ENCODE data around the gene RILP.

Gene RILP

GRCh38 chr17:1629504-1630310, 20.0 kb downstream of the RILP start:
- peak; percentile 39 for DNase-seq (ENCODE audit: low read depth)

DNA sequence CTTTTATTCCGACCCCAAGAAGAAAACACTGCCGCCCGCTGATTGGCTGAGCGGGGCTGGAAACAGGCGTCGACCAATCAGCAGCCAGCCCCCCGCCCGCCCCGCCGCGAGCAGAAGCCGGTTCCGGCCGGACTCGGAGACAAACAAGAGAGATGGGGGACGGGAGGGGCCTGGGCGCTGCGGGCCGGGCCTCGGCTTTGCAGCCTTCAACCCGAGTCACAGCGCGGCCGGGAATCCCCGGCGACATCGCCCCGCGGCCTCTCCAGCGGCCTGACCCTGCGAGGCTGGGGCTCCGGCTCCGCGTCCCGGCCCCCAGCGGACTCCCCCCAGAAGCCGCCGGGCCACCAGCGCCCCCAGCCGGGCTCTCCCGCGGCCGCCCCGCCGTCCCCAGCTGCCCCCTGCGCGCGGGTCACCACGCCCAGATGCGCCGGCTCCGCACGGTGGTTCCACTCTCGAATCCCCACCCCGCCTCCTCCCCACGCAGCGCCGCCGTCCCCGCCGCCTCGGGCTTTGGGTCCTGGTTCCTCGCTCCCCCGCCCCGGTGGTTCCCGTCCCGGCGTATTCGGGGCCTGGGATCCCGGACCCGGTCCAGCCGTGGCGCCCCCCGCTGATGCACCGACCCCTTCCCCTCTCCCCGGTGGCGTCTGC, 20.7 kb downstream of the RILP start:
- peak; percentile 93 for DNase-seq (ENCODE audit: low read depth)

DNA sequence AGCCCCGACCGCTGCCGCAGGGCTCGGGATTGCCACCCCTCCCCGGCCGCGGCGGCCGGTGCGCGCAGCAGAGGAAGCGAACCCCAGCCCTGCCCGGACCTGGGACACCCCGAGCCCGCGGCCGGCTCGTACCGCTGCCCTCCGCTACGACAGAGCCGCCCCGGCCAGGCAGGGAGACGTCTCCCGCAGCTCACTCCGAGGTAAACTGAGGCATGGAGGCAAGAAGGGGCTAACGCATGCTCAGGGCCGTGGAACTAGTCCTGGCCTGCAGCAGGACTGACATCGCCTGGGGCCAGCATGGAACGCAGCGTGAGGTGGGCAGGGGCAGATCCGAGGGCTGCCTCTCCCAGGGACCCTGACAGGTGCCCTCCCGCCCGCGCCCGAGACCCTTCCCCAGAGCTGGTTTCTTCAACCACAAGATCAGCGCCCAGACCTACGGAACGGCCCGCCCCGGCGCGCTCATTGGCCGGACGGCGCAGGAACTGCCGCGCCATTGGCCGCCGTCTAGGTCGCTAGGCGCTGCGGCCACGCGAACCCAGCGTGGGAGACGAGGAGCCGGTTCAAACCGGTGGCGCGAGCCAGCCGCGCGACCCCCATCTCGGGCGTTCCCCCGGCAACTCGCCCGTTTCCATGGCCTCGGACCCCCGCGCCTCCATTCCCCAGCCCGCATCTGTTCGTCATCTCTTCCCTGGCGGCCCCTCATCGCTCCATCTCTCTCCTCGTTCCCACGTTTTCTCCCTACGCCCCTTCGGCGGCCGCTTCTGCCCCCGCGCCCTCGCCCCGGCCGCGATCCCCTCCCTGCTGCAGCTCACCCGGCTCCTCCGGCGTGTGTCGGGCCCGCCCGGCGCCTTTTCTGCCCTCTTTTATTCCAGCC, 21.4 kb downstream of the RILP start, which contains the start of gene SLC43A2:
SLC43A2 (minus strand) TSS at position 853 of the 874 bp plus-strand sequence. CDS start 960 bp downstream, outside the sequence.
- DNase-seq (ENCODE audit: low read depth) = peak; percentile 71

DNA sequence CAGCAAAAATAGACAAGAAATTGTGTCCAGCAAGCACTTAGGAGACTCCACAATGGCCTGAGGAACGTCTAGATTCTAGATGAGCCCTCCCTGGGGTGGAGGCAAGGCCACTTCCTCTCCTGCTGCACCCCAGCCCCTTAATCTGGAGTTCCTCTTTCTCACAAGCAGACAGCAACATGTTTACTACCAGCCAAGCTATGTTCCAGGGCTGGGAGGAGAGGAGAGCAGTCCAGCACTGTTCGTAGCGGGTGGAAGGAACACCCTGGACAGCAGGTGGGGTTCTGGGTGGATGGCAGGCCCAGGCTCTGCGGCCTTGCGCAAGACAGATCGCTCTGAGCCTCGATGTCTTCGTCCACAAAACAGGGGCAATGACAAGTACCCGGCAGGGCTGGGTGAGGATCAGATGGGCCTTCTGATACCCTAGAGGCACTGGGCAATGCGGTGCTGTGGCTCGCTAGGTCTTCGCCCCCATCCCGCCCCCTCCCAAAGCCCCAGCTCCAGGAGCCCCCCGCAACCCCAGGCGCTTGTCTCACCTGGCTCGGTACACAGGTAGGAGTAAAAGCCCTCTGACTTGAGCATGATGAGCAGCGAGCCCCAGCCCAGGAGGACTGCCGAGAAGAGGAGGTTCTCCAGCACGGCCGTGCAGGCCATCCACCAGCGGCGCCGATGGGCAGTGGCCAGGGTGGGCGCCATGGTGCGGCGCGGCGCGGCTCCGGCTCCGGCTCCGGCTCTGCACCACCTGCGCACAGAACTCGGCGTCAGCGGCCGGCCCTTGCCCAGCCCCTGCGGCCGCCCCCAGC, 22.3 kb downstream of the RILP start:
- no peak for DNase-seq (ENCODE audit: low read depth)

DNA sequence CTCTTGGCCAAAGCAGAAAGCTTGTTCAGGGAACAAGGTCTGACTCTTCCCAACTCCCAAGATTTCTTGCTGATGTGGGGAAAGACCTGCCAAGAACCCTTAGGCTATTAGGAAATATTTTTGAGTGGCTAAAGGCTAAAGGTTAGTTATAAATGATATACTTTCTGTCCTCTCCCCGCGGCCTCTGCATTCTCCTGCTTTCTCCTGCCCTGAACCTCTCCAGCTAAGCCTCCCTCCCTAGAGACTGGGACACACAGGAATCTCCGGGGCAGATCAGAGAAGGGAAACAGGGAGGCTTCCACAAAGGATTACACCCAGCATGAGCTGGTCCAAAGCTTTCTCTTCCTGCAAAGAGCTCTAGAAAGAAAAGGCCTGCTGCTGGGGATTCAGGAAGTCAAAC, 23.3 kb downstream of the RILP start:
- peak; percentile 21 for DNase-seq (ENCODE audit: low read depth)

- no peak for DNase-seq (ENCODE audit: low read depth)
Measured at GRCh38 chr17:1625581-1625980, 24.1 kb downstream of the RILP start.

DNA sequence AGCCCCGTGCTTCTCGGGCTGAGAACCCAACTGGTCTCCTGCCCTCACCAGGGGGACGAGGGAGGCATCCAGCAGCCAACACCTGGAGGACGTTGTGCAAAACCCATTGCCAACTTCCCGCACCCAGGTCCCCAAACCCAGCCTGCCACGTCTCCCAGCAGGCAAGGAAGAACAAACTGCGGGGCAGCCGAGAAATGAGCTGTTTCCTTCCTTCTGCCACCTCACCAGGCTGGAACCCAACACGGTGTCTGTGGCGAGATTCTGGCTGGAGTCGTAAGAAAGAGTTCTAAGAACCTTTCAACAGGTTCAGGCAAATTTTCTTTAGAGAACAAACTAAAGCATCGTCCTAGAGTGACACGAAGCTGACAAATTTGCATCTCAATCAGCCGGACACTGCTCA, 24.6 kb downstream of the RILP start:
- no peak for DNase-seq (ENCODE audit: low read depth)

DNA sequence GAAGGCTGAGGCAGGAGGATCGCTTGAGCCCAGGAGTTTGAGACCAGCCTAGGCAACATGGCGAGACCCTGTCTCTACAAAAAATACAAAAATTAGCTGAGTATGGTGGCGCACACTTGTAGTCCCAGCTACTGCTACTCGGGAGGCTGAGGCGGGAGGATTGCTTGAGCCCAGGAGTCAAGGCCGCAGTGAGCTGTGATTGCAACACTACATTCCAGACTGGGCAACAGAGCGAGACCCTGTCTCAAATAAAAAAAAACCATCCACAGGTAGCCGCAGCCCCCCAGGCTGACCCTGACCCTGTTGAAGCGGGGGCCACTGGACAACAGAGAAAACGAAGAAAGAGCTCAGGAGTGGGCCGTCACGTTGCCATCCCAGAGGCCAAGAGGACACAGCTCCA, 25.0 kb downstream of the RILP start:
- DNase-seq (ENCODE audit: low read depth) = no peak

DNA sequence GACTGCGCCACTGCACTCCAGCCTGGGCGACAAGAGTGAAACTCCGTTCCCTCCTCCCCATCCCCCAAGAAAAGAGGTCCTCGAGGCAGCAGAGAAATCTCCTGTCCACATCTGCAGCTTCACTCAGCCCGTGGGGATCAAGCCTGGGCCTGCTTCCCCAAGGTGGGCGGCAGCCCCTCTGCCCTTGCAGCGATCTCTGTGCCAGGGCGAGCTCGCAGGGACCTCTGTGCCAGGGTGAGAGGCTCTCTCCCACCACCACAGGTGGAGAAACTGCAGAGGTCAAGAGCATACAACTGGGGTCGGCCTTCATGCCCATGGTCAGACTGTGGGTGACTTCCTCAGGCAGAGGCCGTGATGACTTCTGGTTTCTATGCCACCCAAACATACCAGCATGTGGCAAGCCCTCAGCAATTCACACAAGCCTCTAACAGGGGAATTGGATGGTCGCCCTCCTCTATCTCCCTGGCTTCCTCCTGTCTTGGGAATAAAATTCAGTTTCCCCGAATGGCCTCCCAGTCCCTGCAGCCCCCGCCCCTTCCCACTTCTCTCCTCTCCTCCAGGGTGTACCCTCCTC, 26.5 kb downstream of the RILP start:
- DNase-seq (ENCODE audit: low read depth) = no peak

- no peak for DNase-seq (ENCODE audit: low read depth)
Measured at GRCh38 chr17:1621273-1621954, 28.3 kb downstream of the RILP start.

DNA sequence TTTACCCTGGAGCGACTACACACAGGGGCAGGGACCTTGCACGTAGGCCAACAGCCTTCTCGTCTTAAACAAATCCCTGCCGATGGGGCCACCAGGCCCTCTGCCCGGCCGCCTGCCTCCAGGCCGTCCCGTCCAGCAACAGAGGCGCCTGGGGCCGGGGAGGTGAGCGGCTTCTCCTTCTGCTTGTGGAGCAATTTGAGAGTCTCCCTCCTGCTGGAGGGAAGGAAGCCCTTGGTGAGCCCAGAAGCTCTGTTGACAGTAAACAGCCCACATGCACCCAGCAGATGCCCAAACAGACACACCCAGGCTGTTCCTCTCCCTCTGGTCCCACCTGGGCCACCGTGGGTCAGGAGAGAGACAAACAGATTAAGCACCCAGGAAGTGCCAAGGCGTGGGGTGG, 29.2 kb downstream of the RILP start:
- DNase-seq (ENCODE audit: low read depth) = no peak

DNA sequence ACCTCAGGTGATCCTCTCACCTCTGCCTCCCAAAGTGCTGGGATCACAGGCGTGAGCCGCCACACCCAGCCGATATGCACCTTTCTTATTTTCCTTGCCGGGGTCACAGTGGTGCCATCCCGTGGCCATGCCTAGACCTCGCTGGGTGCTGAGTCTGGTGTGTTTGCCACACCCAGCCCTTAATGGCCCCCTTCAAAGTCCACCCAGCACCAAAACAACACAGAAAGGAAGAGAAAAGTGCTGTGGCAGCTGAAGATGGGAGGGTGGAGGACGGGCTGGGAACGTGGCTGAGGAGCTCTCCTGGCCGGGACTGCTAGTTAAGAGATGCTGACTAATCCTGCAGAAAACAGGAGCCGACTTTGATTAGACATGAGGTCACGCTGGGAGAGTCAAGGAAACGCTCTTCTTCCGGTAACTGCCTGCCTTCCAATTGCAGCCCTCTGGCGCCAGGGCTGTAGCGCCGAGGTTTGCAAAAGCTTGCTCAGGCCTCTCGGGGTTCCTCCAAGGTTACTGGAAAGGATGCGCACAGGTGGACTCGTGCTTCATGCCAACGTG, 32.0 kb downstream of the RILP start:
- DNase-seq (ENCODE audit: low read depth) = peak; percentile 30

DNA sequence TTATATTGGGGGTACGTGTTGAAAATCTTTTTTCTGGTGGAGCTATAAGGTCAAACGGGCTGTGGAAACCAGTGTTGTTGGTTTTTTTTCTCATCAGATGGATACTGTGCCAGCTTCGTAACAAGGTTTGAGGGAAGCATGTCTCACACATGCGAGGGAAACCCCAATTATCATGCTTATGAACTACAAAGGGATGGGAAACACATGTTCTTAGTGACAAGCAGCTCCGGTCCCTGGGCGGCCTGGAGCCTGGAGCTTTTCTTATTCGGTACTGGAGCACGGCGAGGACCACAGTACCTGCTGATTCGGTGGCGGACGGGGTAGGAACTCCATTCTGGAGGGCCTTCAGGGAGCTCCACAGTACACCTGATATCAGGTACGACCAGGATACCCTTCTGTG, 33.6 kb downstream of the RILP start:
- DNase-seq (ENCODE audit: low read depth) = no peak

DNA sequence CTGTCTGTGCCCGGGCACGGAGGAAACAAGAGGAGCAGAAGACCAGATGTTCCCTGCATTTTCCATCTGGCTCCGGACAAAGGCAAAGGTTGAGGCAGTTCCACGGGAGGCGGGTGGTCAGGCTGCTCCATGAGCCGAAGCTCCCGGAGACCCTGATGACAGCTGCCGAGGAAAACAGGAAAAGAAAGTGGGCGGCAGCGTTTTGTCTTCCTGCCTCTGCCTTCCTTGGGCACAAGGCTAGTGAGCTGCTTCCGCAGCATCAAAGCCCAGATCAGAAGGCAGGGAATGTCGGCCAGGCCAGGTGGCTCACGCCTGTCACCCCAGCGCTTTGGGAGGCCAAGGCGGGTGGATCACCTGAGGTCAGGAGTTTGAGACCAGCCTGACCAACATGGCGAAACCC, 37.3 kb downstream of the RILP start:
- DNase-seq (ENCODE audit: low read depth) = no peak

DNA sequence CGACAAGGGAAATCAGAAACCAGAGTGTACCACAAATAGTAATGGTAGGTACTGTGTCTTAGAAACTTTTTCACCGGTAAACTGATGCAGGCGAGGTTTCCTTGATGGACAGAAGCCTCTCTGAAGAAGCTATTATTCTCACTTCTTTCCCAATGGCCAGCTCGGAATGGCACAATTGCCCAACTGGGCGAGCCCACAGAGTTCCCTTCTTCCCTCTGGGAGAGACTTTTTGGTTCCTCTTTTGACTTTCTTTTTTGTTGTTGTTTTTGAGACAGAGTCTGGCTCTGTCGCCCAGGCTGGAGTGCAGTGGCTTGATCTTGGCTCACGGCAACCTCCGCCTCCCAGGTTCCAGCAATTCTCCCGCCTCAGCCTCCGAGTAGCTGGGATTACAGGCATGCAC, 38.0 kb downstream of the RILP start:
- DNase-seq (ENCODE audit: low read depth) = no peak

GRCh38 chr17:1608676-1609075, 41.0 kb downstream of the RILP start:
- DNase-seq (ENCODE audit: low read depth) = no peak

DNA sequence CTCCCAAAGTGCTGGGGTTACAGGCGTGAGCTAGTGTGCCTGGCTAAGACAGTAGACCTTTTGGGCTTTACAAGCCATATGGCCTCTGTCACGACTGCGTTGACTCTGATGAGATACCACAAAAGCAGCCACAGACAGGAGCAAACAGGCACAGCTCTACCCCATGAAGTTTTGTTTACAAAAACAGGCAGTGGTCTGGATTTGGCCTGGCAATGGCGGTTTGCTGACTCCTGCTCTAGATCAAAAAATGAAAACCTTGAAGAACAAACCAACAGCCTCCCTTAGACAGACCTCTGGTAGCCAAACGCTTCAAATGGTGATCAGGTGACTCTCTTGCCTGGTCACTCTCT, 41.7 kb downstream of the RILP start:
- no peak for DNase-seq (ENCODE audit: low read depth)

GRCh38 chr17:1606352-1606985, 43.2 kb downstream of the RILP start:
- no peak for DNase-seq (ENCODE audit: low read depth)

DNA sequence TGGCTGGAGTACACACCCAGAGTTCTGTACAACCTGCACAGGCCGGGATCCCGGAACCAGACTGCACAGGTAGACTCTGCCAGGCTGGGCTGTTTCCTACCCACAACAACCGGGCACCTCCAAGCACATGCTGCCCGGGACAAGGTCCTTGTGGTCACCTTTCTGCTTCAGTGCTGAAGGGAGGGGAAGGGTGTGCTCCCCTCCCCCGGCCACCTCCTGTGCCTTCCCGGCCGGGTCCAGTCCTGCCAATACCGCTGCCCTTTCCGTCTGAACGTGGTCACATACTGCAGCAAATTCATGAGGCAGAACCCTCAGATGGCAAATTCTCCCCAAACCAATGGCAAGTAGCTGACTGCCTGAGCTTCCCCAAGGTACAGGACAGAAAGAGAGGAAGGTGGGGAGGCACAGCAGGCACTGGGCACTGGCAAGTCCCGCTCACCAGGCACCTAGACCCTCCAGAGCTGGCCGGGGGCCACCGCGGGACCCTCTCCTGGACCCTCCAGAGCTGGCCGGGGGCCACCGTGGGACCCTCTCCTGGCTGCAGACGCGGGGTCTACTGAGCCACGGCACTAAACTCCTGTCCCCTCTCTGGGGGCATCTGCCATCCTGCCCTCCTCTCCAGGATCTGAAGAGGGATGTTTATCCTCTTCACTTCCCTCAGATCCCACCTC, 43.9 kb downstream of the RILP start:
- DNase-seq (ENCODE audit: low read depth) = no peak

Data from fibroblast of gingiva (primary cell).